Measurements from ENCODE around the gene COL4A2. TPM values are rescaled to one million over a fixed set of nuclear protein-coding genes. Genes with fewer than 3 reads are reported as not detected.

COL4A2 gene
- total RNA-seq, 1 donor from 2014 or later, result 1,414 TPM

GRCh38 chr13:110350509-110350908, 43.4 kb downstream of the COL4A2 start:
- FAIRE-seq (no peak), DNase-seq (ENCODE audit: low read depth) (no peak)
- Mint-ChIP-seq H3K4me3 (ENCODE audit: unreplicated experiment) (no peak overlapping the region), H3K27ac (ENCODE audit: unreplicated experiment) (peak overlapping the region; percentile 85), H3K4me1 (ENCODE audit: low read depth, unreplicated experiment) (peaks cover 74% of the 10 kb centered on the region), H3K9me3 (ENCODE audit: unreplicated experiment) (peaks cover 3% of the 10 kb centered on the region), H3K36me3 (ENCODE audit: low read depth, unreplicated experiment) (peaks cover 43% of the 10 kb centered on the region), H3K27me3 (ENCODE audit: low read depth, unreplicated experiment) (no peaks in the 10 kb centered on the region)
- H4K20me1 ChIP-seq (ENCODE audit: insufficient read depth, low read length), result peaks cover 36% of the 10 kb centered on the region
- H3K36me3 ChIP-seq (ENCODE audit: insufficient read depth, low read length), result peaks cover 11% of the 10 kb centered on the region
- H3K27me3 ChIP-seq (ENCODE audit: insufficient read depth, low read length), result no peaks in the 10 kb centered on the region
- H3K27ac ChIP-seq (ENCODE audit: low read depth, low read length), result no peak overlapping the region
- H3K9ac ChIP-seq (ENCODE audit: low read length), result no peak overlapping the region
- no peaks in the 10 kb centered on the region for H3K9me3 ChIP-seq (ENCODE audit: insufficient read depth, low read depth, low read length)
- no peak overlapping the region for H2AFZ ChIP-seq (ENCODE audit: low read depth, low read length)
- TF ChIP-seq EZH2 (IDR thresholded peaks at IDR 0.05; ENCODE audit: insufficient read depth, low read length), result no peak
- TF ChIP-seq, protein P1, sequence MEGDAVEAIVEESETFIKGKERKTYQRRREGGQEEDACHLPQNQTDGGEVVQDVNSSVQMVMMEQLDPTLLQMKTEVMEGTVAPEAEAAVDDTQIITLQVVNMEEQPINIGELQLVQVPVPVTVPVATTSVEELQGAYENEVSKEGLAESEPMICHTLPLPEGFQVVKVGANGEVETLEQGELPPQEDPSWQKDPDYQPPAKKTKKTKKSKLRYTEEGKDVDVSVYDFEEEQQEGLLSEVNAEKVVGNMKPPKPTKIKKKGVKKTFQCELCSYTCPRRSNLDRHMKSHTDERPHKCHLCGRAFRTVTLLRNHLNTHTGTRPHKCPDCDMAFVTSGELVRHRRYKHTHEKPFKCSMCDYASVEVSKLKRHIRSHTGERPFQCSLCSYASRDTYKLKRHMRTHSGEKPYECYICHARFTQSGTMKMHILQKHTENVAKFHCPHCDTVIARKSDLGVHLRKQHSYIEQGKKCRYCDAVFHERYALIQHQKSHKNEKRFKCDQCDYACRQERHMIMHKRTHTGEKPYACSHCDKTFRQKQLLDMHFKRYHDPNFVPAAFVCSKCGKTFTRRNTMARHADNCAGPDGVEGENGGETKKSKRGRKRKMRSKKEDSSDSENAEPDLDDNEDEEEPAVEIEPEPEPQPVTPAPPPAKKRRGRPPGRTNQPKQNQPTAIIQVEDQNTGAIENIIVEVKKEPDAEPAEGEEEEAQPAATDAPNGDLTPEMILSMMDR (IDR thresholded peaks at IDR 0.05; ENCODE audit: insufficient read depth, low read depth, low read length), result no peak
- no peak overlapping the region for H3K4me2 ChIP-seq (ENCODE audit: low read length)
- H3K4me3 ChIP-seq (ENCODE audit: insufficient read depth, low read depth, low read length), result no peak overlapping the region
- H3K79me2 ChIP-seq (ENCODE audit: insufficient read depth, low read length), result peaks cover 93% of the 10 kb centered on the region
- H3K4me1 ChIP-seq (ENCODE audit: insufficient read depth, low read length), result peaks cover 36% of the 10 kb centered on the region

- TF ChIP-seq EZH2 (IDR thresholded peaks at IDR 0.05; ENCODE audit: insufficient read depth, low read length), result no peak
- TF ChIP-seq, protein P1 (IDR thresholded peaks at IDR 0.05; ENCODE audit: insufficient read depth, low read depth, low read length), result no peak
- Mint-ChIP-seq H3K36me3 (ENCODE audit: low read depth, unreplicated experiment) (peaks cover 48% of the 10 kb centered on the region), H3K4me3 (ENCODE audit: unreplicated experiment) (no peak overlapping the region), H3K27me3 (ENCODE audit: low read depth, unreplicated experiment) (no peaks in the 10 kb centered on the region), H3K4me1 (ENCODE audit: low read depth, unreplicated experiment) (peaks cover 73% of the 10 kb centered on the region), H3K9me3 (ENCODE audit: unreplicated experiment) (peaks cover 3% of the 10 kb centered on the region), H3K27ac (ENCODE audit: unreplicated experiment) (peak overlapping the region; percentile 85)
- peaks cover 11% of the 10 kb centered on the region for H3K36me3 ChIP-seq (ENCODE audit: insufficient read depth, low read length)
- no peak for FAIRE-seq
- H3K9me3 ChIP-seq (ENCODE audit: insufficient read depth, low read depth, low read length), result no peaks in the 10 kb centered on the region
- H3K79me2 ChIP-seq (ENCODE audit: insufficient read depth, low read length), result peaks cover 91% of the 10 kb centered on the region
- H2AFZ ChIP-seq (ENCODE audit: low read depth, low read length), result no peak overlapping the region
- H3K27ac ChIP-seq (ENCODE audit: low read depth, low read length), result no peak overlapping the region
- peaks cover 23% of the 10 kb centered on the region for H3K4me1 ChIP-seq (ENCODE audit: insufficient read depth, low read length)
- H3K9ac ChIP-seq (ENCODE audit: low read length), result no peak overlapping the region
- no peak for DNase-seq (ENCODE audit: low read depth)
- peaks cover 47% of the 10 kb centered on the region for H4K20me1 ChIP-seq (ENCODE audit: insufficient read depth, low read length)
- H3K4me2 ChIP-seq (ENCODE audit: low read length), result no peak overlapping the region
- no peaks in the 10 kb centered on the region for H3K27me3 ChIP-seq (ENCODE audit: insufficient read depth, low read length)
- no peak overlapping the region for H3K4me3 ChIP-seq (ENCODE audit: insufficient read depth, low read depth, low read length)
Observed at GRCh38 chr13:110351636-110352420, 44.7 kb downstream of the COL4A2 start.

DNA sequence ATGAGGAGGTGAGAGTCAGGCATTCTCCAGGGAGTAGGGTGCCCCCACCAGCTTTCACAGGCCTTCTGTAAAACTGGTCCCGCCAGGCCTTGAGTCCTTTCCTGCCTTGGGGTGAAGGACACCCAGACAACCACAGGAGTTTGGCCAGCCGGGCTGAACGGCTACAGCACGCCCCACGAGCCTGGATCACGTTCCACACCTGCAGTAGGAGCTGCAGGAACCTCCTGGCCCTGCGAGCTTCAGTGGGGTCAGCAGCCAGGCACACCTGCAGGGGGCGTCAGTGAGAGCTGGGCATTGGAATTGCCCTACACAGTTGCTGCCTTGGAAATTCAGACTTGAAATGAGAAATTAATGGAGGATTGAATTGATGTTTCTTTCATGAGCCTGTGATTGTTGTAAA, 45.7 kb downstream of the COL4A2 start:
- DNase-seq (ENCODE audit: low read depth), result no peak
- Histone ChIP-seq H3K27me3 (ENCODE audit: insufficient read depth, low read length) (no peaks in the 10 kb centered on the region), H3K36me3 (ENCODE audit: insufficient read depth, low read length) (peaks cover 18% of the 10 kb centered on the region), H3K9ac (ENCODE audit: low read length) (no peak overlapping the region), H3K27ac (ENCODE audit: low read depth, low read length) (no peak overlapping the region), H2AFZ (ENCODE audit: low read depth, low read length) (no peak overlapping the region), H3K4me2 (ENCODE audit: low read length) (no peak overlapping the region), H3K9me3 (ENCODE audit: insufficient read depth, low read depth, low read length) (no peaks in the 10 kb centered on the region), H3K79me2 (ENCODE audit: insufficient read depth, low read length) (peaks cover 95% of the 10 kb centered on the region), H4K20me1 (ENCODE audit: insufficient read depth, low read length) (peaks cover 47% of the 10 kb centered on the region), H3K4me3 (ENCODE audit: insufficient read depth, low read depth, low read length) (no peak overlapping the region), H3K4me1 (ENCODE audit: insufficient read depth, low read length) (peaks cover 16% of the 10 kb centered on the region)
- Mint-ChIP-seq H3K36me3 (ENCODE audit: low read depth, unreplicated experiment) (peaks cover 42% of the 10 kb centered on the region), H3K4me3 (ENCODE audit: unreplicated experiment) (no peak overlapping the region), H3K27ac (ENCODE audit: unreplicated experiment) (peak overlapping the region; percentile 78), H3K9me3 (ENCODE audit: unreplicated experiment) (no peaks in the 10 kb centered on the region), H3K27me3 (ENCODE audit: low read depth, unreplicated experiment) (no peaks in the 10 kb centered on the region), H3K4me1 (ENCODE audit: low read depth, unreplicated experiment) (peaks cover 68% of the 10 kb centered on the region)
- FAIRE-seq, result no peak
- TF ChIP-seq EZH2 (IDR thresholded peaks at IDR 0.05; ENCODE audit: insufficient read depth, low read length), result no peak
- TF ChIP-seq, protein P1 (IDR thresholded peaks at IDR 0.05; ENCODE audit: insufficient read depth, low read depth, low read length), result no peak

Data from astrocyte (in vitro differentiated cells and primary cell).